HepG2 (cell line): ENCODE results near the gene CACNA1G. TPM values are rescaled to one million over a fixed set of nuclear protein-coding genes. Genes with fewer than 3 reads are reported as not detected.

Experiments used
- ATAC-seq: fragments of 200-7000 bp; cut with Tn5 transposase; 3 replicates; pipeline ENCODE4 v1.9.1; 2020; ENCODE audit warnings: mild to moderate bottlenecking, moderate library complexity
- BruUV-seq: library from RNA; stranded (reverse); fragments of 400-500 nt; replicated peaks from 2 replicates; lab custom pipeline; 2021; lab: Mats Ljungman, UMichigan
- CTCF ChIA-PET: fragments of 300-600 bp; formaldehyde crosslinking; extraction: SDS; loops from one replicate; lab custom pipeline; 2021; ENCODE audit warnings: low total read pairs, inconsistent platforms, low intra/inter-chr PET ratio; lab: Yijun Ruan, JAX
- POLR2A ChIA-PET: fragments of 350-600 bp; sonication (Branson Sonifier 250); formaldehyde crosslinking; loops from one replicate; lab custom pipeline; 2020; ENCODE audit warnings: antibody characterized with exemption, inconsistent platforms; lab: Yijun Ruan, JAX
- DNase-seq: peaks from one replicate; pipeline ENCODE4 v3.0.0-alpha.2; 2015; ENCODE audit warnings: low spot score
- FAIRE-seq: peaks from 3 replicates; lab custom pipeline; 2011; peaks lifted over from hg19 to GRCh38; lab: Jason Lieb, UNC
- H2AFZ ChIP-seq: one replicate; pipeline ENCODE4 v1.6.1; 2011; ENCODE audit warnings: low read length, inconsistent platforms
- H3K27ac ChIP-seq: fragments of 300-600 bp; 3 replicates; pipeline ENCODE4 v1.8.0; 2011; ENCODE audit warnings: mixed run types, mild to moderate bottlenecking, mixed read lengths, low read length, inconsistent platforms; ENCODE audit not compliant: insufficient read depth; ENCODE audit errors: extremely low read length
- H3K27me3 ChIP-seq, 2 experiments: fragments of 200-600 bp in 1 of 2; 2 replicates in 1 of 2; 3 replicates in 1 of 2; pipeline versions ENCODE4 v1.6.0 to v1.8.0; 2011; ENCODE audit warnings: low read length in 2 of 2, mild to moderate bottlenecking in 2 of 2, moderate library complexity in 2 of 2, inconsistent platforms in 1 of 2; ENCODE audit not compliant: insufficient read depth in 2 of 2, control insufficient read depth in 1 of 2
- H3K36me3 ChIP-seq, 2 experiments: fragments of 200-600 bp in 1 of 2; replicated peaks in 1 of 2; 2 replicates in 1 of 2; 3 replicates in 1 of 2; pipeline versions ENCODE4 v1.5.1 to v1.8.0; 2011; ENCODE audit warnings: low read length in 2 of 2, inconsistent platforms in 1 of 2; ENCODE audit not compliant: insufficient read depth in 2 of 2, control insufficient read depth in 1 of 2
- H3K4me1 ChIP-seq: 2 replicates; pipeline ENCODE4 v1.5.1; 2012; ENCODE audit warnings: low read length, inconsistent platforms; ENCODE audit not compliant: insufficient read depth
- H3K4me2 ChIP-seq: 2 replicates; pipeline ENCODE4 v1.6.0; 2011; ENCODE audit warnings: low read depth, low read length, inconsistent platforms
- H3K4me3 ChIP-seq, 3 experiments: fragments of 200-600 bp in 1 of 3; sonication (generic), shearing (Covaris generic) in 1 of 3; replicated peaks in 1 of 3; 2 replicates each; pipeline ENCODE4 v1.5.1; 2011 to 2016; ENCODE audit warnings: low read length in 3 of 3, inconsistent platforms in 2 of 3, low read depth in 2 of 3, mild to moderate bottlenecking in 2 of 3, control low read depth in 1 of 3, mixed read lengths in 1 of 3; ENCODE audit not compliant: insufficient read depth in 1 of 3
- H3K79me2 ChIP-seq: one replicate; pipeline ENCODE4 v1.6.1; 2011; ENCODE audit warnings: low read length, inconsistent platforms; ENCODE audit not compliant: insufficient read depth
- H3K9ac ChIP-seq: 2 replicates; pipeline ENCODE4 v1.6.0; 2011; ENCODE audit warnings: mild to moderate bottlenecking, low read depth, low read length, inconsistent platforms; ENCODE audit not compliant: insufficient read depth
- H3K9me3 ChIP-seq: 2 replicates; pipeline ENCODE4 v1.5.1; 2012; ENCODE audit warnings: mild to moderate bottlenecking, low read length
- H4K20me1 ChIP-seq: 2 replicates; pipeline ENCODE4 v1.6.0; 2011; ENCODE audit warnings: inconsistent platforms, mild to moderate bottlenecking, low read length, moderate library complexity; ENCODE audit not compliant: insufficient read depth
- EEA1 ChIP-seq: sonication (generic); formaldehyde crosslinking; IDR thresholded peaks from 2 replicates; pipeline ENCODE4 v1.5.1; 2020; ENCODE audit warnings: mild to moderate bottlenecking, missing genetic modification reagents, borderline replicate concordance
- HNRNPL ChIP-seq: fragments of 200-400 bp; formaldehyde crosslinking; IDR thresholded peaks from 2 replicates; pipeline ENCODE4 v1.6.1; 2017; ENCODE audit warnings: mild to moderate bottlenecking, low read depth, low read length
- WGBS: methylation state at CpG from one replicate; pipeline ENCODE4 v1.1.6; 2017; ENCODE audit warnings: low lambda C conversion rate; 5-methylcytosine and 5-hydroxymethylcytosine counted together
- in situ Hi-C: cut with HindIII; loops from 2 replicates; pipeline ENCODE4 v1.10.0; 2017; ENCODE audit warnings: low pct_unique_long_range_greater_than_20kb; ENCODE audit not compliant: extremely low pct_ligation_motif_present
- intact Hi-C: fragments of 100-400 bp; cut with micrococcal nuclease; formaldehyde crosslinking; loops from one replicate; pipeline ENCODE4 v1.10.0; 2022; ENCODE audit not compliant: unreplicated experiment
- polyA plus RNA-seq, 8 experiments: library from polyadenylated mRNA; depleted of rRNA in 3 of 8; stranded (reverse) in 7 of 8; unstranded in 1 of 8; fragments of >200 nt; fragmentation: Illumina TruSeq in 4 of 8; extraction: Trizol in 4 of 8; gene quantifications; 2 replicates each; pipeline versions ENCODE4 v1.2.1 to v1.2.3, GENCODE V29; 2011 to 2016; ENCODE audit warnings: low read depth in 4 of 8, missing spikeins in 1 of 8, mixed read lengths in 1 of 8; ENCODE audit not compliant: insufficient read depth in 1 of 8
- total RNA-seq, 5 experiments: library from RNA; depleted of rRNA; stranded (reverse); fragments of >200 nt; fragmentation: Illumina TruSeq; extraction: Trizol; gene quantifications; 2 replicates each; pipeline ENCODE4 v1.2.3, GENCODE V29; 2016; ENCODE audit warnings: low read depth in 1 of 5
- TF ChIP-seq, protein P1 (sequence below): sonication (generic); formaldehyde crosslinking; IDR thresholded peaks from 2 replicates; pipeline ENCODE4 v1.4.0; 2020; ENCODE audit warnings: missing genetic modification reagents

The CACNA1G gene
- total and polyA plus RNA-seq, 2 of the 13 experiments (the other 11 are each of a cell fraction or from before 2014, with no cell fraction given): 0.02 TPM; not detected in 1

DNA sequence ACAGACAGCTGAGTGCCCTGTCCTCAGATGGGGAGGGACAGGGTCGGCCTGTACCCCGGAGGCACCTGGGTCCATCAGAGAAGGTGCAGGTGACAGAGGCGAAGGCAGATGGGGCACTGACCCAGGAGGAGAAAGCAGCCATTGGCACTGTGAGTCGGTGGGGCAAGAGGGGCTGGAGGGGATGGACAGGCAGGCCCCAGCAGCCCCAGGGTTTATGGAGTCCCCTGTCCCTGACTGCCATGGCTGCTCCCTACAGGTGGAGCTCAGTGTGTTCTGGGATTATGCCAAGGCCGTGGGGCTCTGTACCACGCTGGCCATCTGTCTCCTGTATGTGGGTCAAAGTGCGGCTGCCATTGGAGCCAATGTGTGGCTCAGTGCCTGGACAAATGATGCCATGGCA lies 115.1 kb downstream of the CACNA1G start:
- no TSS peak for BruUV-seq
- H3K4me2 ChIP-seq: no peak overlapping the region
- 92% methylated on average over 7 of the region's 7 CpGs for WGBS
- H3K9me3 ChIP-seq: no peaks in the 10 kb centered on the region
- CTCF ChIA-PET: no interaction called here
- no peak overlapping the region for H2AFZ ChIP-seq
- no peaks in the 10 kb centered on the region for H3K79me2 ChIP-seq
- H3K27ac ChIP-seq: no peak overlapping the region
- in situ Hi-C loops (no loop called here), intact Hi-C loops (no loop called here)
- no peak for DNase-seq
- no peak overlapping the region for H3K9ac ChIP-seq
- peaks cover 52% of the 10 kb centered on the region for H3K4me1 ChIP-seq
- POLR2A ChIA-PET: interaction anchor here (1.5 kb wide), 1 partner anchor 9 kb away, joined by 8 read pairs; no protein-coding TSS in a partner anchor
- no peaks in the 10 kb centered on the region for H4K20me1 ChIP-seq
- H3K36me3 ChIP-seq: no peaks in the 10 kb centered on the region
- TF ChIP-seq, protein P1, sequence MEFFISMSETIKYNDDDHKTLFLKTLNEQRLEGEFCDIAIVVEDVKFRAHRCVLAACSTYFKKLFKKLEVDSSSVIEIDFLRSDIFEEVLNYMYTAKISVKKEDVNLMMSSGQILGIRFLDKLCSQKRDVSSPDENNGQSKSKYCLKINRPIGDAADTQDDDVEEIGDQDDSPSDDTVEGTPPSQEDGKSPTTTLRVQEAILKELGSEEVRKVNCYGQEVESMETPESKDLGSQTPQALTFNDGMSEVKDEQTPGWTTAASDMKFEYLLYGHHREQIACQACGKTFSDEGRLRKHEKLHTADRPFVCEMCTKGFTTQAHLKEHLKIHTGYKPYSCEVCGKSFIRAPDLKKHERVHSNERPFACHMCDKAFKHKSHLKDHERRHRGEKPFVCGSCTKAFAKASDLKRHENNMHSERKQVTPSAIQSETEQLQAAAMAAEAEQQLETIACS (CRISPR knock-in tag): no peak
- TF ChIP-seq HNRNPL: 0 out of 2 replicates have a peak, but pooled peaks have one; percentile 33
- TF ChIP-seq, all 625 proteins: peak for 1
- Histone ChIP-seq H3K4me3 (no peak overlapping the region), H3K27me3 (no peaks in the 10 kb centered on the region)
- FAIRE-seq: no peak
- no peak for ATAC-seq

DNA sequence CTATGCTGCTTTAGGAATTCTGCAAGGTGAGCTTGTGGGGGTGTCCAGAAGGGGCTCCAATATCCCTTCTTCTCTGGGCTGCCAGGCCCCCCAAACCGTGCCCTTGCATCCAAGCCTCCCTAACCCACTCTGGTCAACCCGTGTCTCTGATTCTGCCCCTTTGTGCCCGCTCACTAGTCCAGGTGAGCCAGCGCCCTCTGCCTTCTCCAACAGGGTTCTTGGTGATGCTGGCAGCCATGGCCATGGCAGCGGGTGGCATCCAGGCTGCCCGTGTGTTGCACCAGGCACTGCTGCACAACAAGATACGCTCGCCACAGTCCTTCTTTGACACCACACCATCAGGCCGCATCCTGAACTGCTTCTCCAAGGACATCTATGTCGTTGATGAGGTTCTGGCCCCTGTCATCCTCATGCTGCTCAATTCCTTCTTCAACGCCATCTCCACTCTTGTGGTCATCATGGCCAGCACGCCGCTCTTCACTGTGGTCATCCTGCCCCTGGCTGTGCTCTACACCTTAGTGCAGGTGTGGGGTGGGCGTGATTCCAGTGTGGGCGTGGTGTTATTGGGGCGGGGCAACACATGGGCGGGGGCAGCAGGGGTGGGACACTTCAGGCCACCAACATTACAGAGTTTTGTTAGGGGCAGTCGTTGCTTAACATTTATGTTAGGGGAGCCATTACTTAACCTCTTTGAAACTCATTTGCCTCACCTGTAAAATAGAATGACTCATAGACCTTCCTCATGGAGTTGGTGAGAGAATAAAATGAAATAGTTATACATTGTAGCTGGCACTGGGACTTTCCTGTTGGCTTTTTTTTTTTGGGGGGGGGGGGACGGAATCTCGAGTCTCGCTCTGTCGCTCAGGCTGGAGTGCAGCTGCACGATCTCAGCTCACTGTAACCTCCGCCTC lies 115.8 kb downstream of the CACNA1G start:
- intact Hi-C loops (no loop called here), in situ Hi-C loops (no loop called here)
- Histone ChIP-seq H3K9me3 (no peaks in the 10 kb centered on the region), H3K79me2 (no peaks in the 10 kb centered on the region), H3K36me3 (no peaks in the 10 kb centered on the region), H3K4me1 (peaks cover 52% of the 10 kb centered on the region), H3K27ac (no peak overlapping the region), H3K4me3 (no peak overlapping the region), H3K4me2 (no peak overlapping the region), H4K20me1 (no peaks in the 10 kb centered on the region), H2AFZ (no peak overlapping the region)
- POLR2A ChIA-PET: interaction anchor here (1.5 kb wide), 1 partner anchor 8 kb away, joined by 8 read pairs; no protein-coding TSS in a partner anchor
- 95% methylated on average over 24 of the region's 24 CpGs for WGBS
- ATAC-seq (no peak), FAIRE-seq (no peak)
- no TSS peak for BruUV-seq
- no peak for TF ChIP-seq EEA1
- 0 out of 2 replicates have a peak, but pooled peaks have one; percentile 53 for TF ChIP-seq HNRNPL
- TF ChIP-seq, all 625 proteins: peak for 1
- H3K27me3 ChIP-seq: no peaks in the 10 kb centered on the region
- DNase-seq: no peak
- H3K9ac ChIP-seq: no peak overlapping the region
- CTCF ChIA-PET: no interaction called here

Other genes starting within 250 kb of the CACNA1G start
- 7.5 and 22.1 TPM in 2 replicates for gene XYLT2, start 214.6 kb upstream of the CACNA1G start, total RNA-seq (2016; rRNA removed; fragmentation: Illumina TruSeq; extraction: Trizol)
- gene XYLT2, start 214.6 kb upstream of the CACNA1G start, polyA plus RNA-seq (2011; rRNA removed): 17.0 and 22.7 TPM in 2 replicates
- gene MRPL27, start 187.5 kb upstream of the CACNA1G start, total RNA-seq (2016; rRNA removed; fragmentation: Illumina TruSeq; extraction: Trizol): 217 and 294 TPM in 2 replicates
- 131 and 137 TPM in 2 replicates for gene MRPL27, start 187.5 kb upstream of the CACNA1G start, polyA plus RNA-seq (2011; rRNA removed)
- gene EME1, start 187.5 kb upstream of the CACNA1G start, total RNA-seq (2016; rRNA removed; fragmentation: Illumina TruSeq; extraction: Trizol): 17.3 and 24.6 TPM in 2 replicates
- gene EME1, start 187.5 kb upstream of the CACNA1G start, polyA plus RNA-seq (2011; rRNA removed): 13.4 and 20.7 TPM in 2 replicates
- 222 and 239 TPM in 2 replicates for gene LRRC59, start 163.2 kb upstream of the CACNA1G start, total RNA-seq (2016; rRNA removed; fragmentation: Illumina TruSeq; extraction: Trizol)
- gene LRRC59, start 163.2 kb upstream of the CACNA1G start, polyA plus RNA-seq (2011; rRNA removed): 87.3 and 93.2 TPM in 2 replicates
- 32.0 and 87.3 TPM in 2 replicates for gene ACSF2, start 134.5 kb upstream of the CACNA1G start, total RNA-seq (2016; rRNA removed; fragmentation: Illumina TruSeq; extraction: Trizol)
- gene ACSF2, start 134.5 kb upstream of the CACNA1G start, polyA plus RNA-seq (2011; rRNA removed): 109 and 117 TPM in 2 replicates
- gene CHAD, start 91.8 kb upstream of the CACNA1G start, total RNA-seq (2016; rRNA removed; fragmentation: Illumina TruSeq; extraction: Trizol): not detected in 2 replicates
- gene CHAD, start 91.8 kb upstream of the CACNA1G start, polyA plus RNA-seq (2011; rRNA removed): 1.4 and 2.2 TPM in 2 replicates
- gene RSAD1, start 81.9 kb upstream of the CACNA1G start, total RNA-seq (2016; rRNA removed; fragmentation: Illumina TruSeq; extraction: Trizol): 16.0 and 22.7 TPM in 2 replicates
- 27.7 and 36.1 TPM in 2 replicates for gene RSAD1, start 81.9 kb upstream of the CACNA1G start, polyA plus RNA-seq (2011; rRNA removed)
- gene MYCBPAP, start 52.3 kb upstream of the CACNA1G start, total RNA-seq (2016; rRNA removed; fragmentation: Illumina TruSeq; extraction: Trizol): 0.24 and 0.36 TPM in 2 replicates
- gene MYCBPAP, start 52.3 kb upstream of the CACNA1G start, polyA plus RNA-seq (2011; rRNA removed): 0.18 and 0.22 TPM in 2 replicates
- gene EPN3, start 28.0 kb upstream of the CACNA1G start, total RNA-seq (2016; rRNA removed; fragmentation: Illumina TruSeq; extraction: Trizol): 0.41 and 0.95 TPM in 2 replicates
- gene EPN3, start 28.0 kb upstream of the CACNA1G start, polyA plus RNA-seq (2011; rRNA removed): 0.05 and 0.11 TPM in 2 replicates
- 35.7 and 64.8 TPM in 2 replicates for gene SPATA20, start 13.5 kb upstream of the CACNA1G start, total RNA-seq (2016; rRNA removed; fragmentation: Illumina TruSeq; extraction: Trizol)
- gene SPATA20, start 13.5 kb upstream of the CACNA1G start, polyA plus RNA-seq (2011; rRNA removed): 36.1 and 38.1 TPM in 2 replicates
- 18.0 and 25.2 TPM in 2 replicates for gene ABCC3, start 74.2 kb downstream of the CACNA1G start, total RNA-seq (2016; rRNA removed; fragmentation: Illumina TruSeq; extraction: Trizol)
- gene ABCC3, start 74.2 kb downstream of the CACNA1G start, polyA plus RNA-seq (2011; rRNA removed): 50.5 and 50.7 TPM in 2 replicates
- 46.4 and 52.4 TPM in 2 replicates for gene ANKRD40, start 147.2 kb downstream of the CACNA1G start, total RNA-seq (2016; rRNA removed; fragmentation: Illumina TruSeq; extraction: Trizol)
- 30.2 and 35.0 TPM in 2 replicates for gene ANKRD40, start 147.2 kb downstream of the CACNA1G start, polyA plus RNA-seq (2011; rRNA removed)
- 60.2 and 108 TPM in 2 replicates for gene LUC7L3, start 158.9 kb downstream of the CACNA1G start, total RNA-seq (2016; rRNA removed; fragmentation: Illumina TruSeq; extraction: Trizol)
- 95.9 and 120 TPM in 2 replicates for gene LUC7L3, start 158.9 kb downstream of the CACNA1G start, polyA plus RNA-seq (2011; rRNA removed)
- 0.11 TPM in 1 of 2 replicates, not detected in the other for gene ANKRD40CL, start 206.8 kb downstream of the CACNA1G start, total RNA-seq (2016; rRNA removed; fragmentation: Illumina TruSeq; extraction: Trizol)
- gene ANKRD40CL, start 206.8 kb downstream of the CACNA1G start, polyA plus RNA-seq (2011; rRNA removed): 0.03 and 0.09 TPM in 2 replicates